CD8-positive, alpha-beta memory T cell (primary cell): Measurements from ENCODE around the gene PSME3IP1. TPM values are rescaled to one million over a fixed set of nuclear protein-coding genes. Genes with fewer than 3 reads are reported as not detected.

ENCODE experiments used
- polyA plus RNA-seq: library from polyadenylated mRNA; unstranded; fragments of 300-500 nt; fragmentation: Illumina TruSeq; gene quantifications from one replicate; pipeline ENCODE4 v1.2.3, GENCODE V29; 2021
- total RNA-seq, 2 experiments: library from RNA; stranded (reverse); gene quantifications; one replicate each; pipeline ENCODE4 v1.2.3, GENCODE V29; 2021

Gene PSME3IP1
- total and polyA plus RNA-seq, 3 experiments from 2014 or later, result 62.3 to 111 (median 103) TPM

Other genes starting within 250 kb of the PSME3IP1 start
- not detected for gene CETP, start 224.1 kb downstream of the PSME3IP1 start, total RNA-seq
- gene CETP, start 224.1 kb downstream of the PSME3IP1 start, polyA plus RNA-seq, result not detected
- 100 to 1,000 TPM; 173 to 178 TPM for gene NLRC5, start 196.5 kb downstream of the PSME3IP1 start, total RNA-seq
- 165 TPM for gene NLRC5, start 196.5 kb downstream of the PSME3IP1 start, polyA plus RNA-seq
- gene CPNE2, start 93.5 kb downstream of the PSME3IP1 start, total RNA-seq, result 1 to 10 TPM; 9.4 TPM
- 90.4 TPM for gene CPNE2, start 93.5 kb downstream of the PSME3IP1 start, polyA plus RNA-seq
- gene RSPRY1, start 290 bp upstream of the PSME3IP1 start, total RNA-seq, result 10 to 100 TPM; 33.3 to 36.6 TPM
- 41.0 TPM for gene RSPRY1, start 290 bp upstream of the PSME3IP1 start, polyA plus RNA-seq
- gene ARL2BP, start 59.2 kb upstream of the PSME3IP1 start, total RNA-seq, result 10 to 100 TPM; 29.9 to 30.1 TPM
- gene ARL2BP, start 59.2 kb upstream of the PSME3IP1 start, polyA plus RNA-seq, result 112 TPM
- under 1 TPM in 1 of 2 experiments, not detected in 1; 0.49 TPM for gene PLLP, start 98.6 kb upstream of the PSME3IP1 start, total RNA-seq
- gene PLLP, start 98.6 kb upstream of the PSME3IP1 start, polyA plus RNA-seq, result 0.72 TPM
- gene CCL22, start 172.7 kb upstream of the PSME3IP1 start, total RNA-seq, result 10 to 100 TPM; 49.5 to 52.6 TPM
- gene CCL22, start 172.7 kb upstream of the PSME3IP1 start, polyA plus RNA-seq, result not detected
- not detected for gene CX3CL1, start 186.5 kb upstream of the PSME3IP1 start, total RNA-seq
- gene CX3CL1, start 186.5 kb upstream of the PSME3IP1 start, polyA plus RNA-seq, result not detected
- 10 to 100 TPM; 18.6 to 18.9 TPM for gene CCL17, start 218.7 kb upstream of the PSME3IP1 start, total RNA-seq
- not detected for gene CCL17, start 218.7 kb upstream of the PSME3IP1 start, polyA plus RNA-seq